H9 (cell line): ENCODE results near the gene METTL8. TPM values are rescaled to one million over a fixed set of nuclear protein-coding genes. Genes with fewer than 3 reads are reported as not detected.

Experiments used
- DNase-seq: peaks from one replicate; pipeline ENCODE4 v3.0.0-alpha.2; 2017
- H2AFZ ChIP-seq: one replicate; pipeline ENCODE4 v1.6.1; 2013; ENCODE audit warnings: mild to moderate bottlenecking, low read length, control low read depth, moderate library complexity
- H2AK5ac ChIP-seq: 2 replicates; pipeline ENCODE4 v1.6.1; 2013; ENCODE audit warnings: low read length, control low read depth, mixed read lengths; ENCODE audit not compliant: insufficient read length
- H2BK120ac ChIP-seq: one replicate; pipeline ENCODE4 v1.6.1; 2013; ENCODE audit warnings: low read depth, mild to moderate bottlenecking, low read length, control low read depth, inconsistent platforms; ENCODE audit not compliant: poor library complexity, severe bottlenecking
- H2BK12ac ChIP-seq: 2 replicates; pipeline ENCODE4 v1.6.1; 2013; ENCODE audit warnings: low read length, control low read depth, mixed read lengths, low read depth; ENCODE audit not compliant: insufficient read length
- H2BK15ac ChIP-seq: 2 replicates; pipeline ENCODE4 v1.6.1; 2013; ENCODE audit warnings: low read depth, low read length, control low read depth
- H2BK20ac ChIP-seq: one replicate; pipeline ENCODE4 v1.6.1; 2013; ENCODE audit warnings: low read depth, mild to moderate bottlenecking, low read length, control low read depth, inconsistent platforms; ENCODE audit not compliant: poor library complexity, severe bottlenecking
- H2BK5ac ChIP-seq: 2 replicates; pipeline ENCODE4 v1.6.1; 2013; ENCODE audit warnings: low read length, control low read depth, mixed read lengths; ENCODE audit not compliant: insufficient read length
- H3K14ac ChIP-seq: 2 replicates; pipeline ENCODE4 v1.6.1; 2013; ENCODE audit warnings: low read length, control low read depth; ENCODE audit not compliant: insufficient read depth
- H3K18ac ChIP-seq: 2 replicates; pipeline ENCODE4 v1.6.1; 2013; ENCODE audit warnings: low read depth, mild to moderate bottlenecking, mixed read lengths, low read length, control low read depth; ENCODE audit not compliant: insufficient read length
- H3K23ac ChIP-seq: 2 replicates; pipeline ENCODE4 v1.6.1; 2013; ENCODE audit warnings: low read length, control low read depth, mixed read lengths, low read depth; ENCODE audit not compliant: insufficient read length
- H3K23me2 ChIP-seq: 2 replicates; pipeline ENCODE4 v1.6.1; 2013; ENCODE audit warnings: low read depth, mild to moderate bottlenecking, mixed read lengths, low read length, control low read depth; ENCODE audit not compliant: insufficient read length, poor library complexity, severe bottlenecking
- H3K27ac ChIP-seq: 2 replicates; pipeline ENCODE4 v1.5.1; 2013; ENCODE audit warnings: low read length, control low read depth, mixed read lengths, low read depth; ENCODE audit not compliant: insufficient read length
- H3K27me3 ChIP-seq: 2 replicates; pipeline ENCODE4 v1.6.1; 2013; ENCODE audit warnings: low read length, control low read depth, inconsistent platforms; ENCODE audit not compliant: insufficient read depth
- H3K4ac ChIP-seq: 2 replicates; pipeline ENCODE4 v1.6.1; 2013; ENCODE audit warnings: low read depth, mild to moderate bottlenecking, control low read depth, inconsistent platforms, low read length, moderate library complexity
- H3K4me1 ChIP-seq: 2 replicates; pipeline ENCODE4 v1.6.1; 2013; ENCODE audit warnings: low read length, control low read depth, inconsistent platforms; ENCODE audit not compliant: insufficient read depth
- H3K4me2 ChIP-seq: 2 replicates; pipeline ENCODE4 v1.6.1; 2013; ENCODE audit warnings: low read length, control low read depth, mixed read lengths; ENCODE audit not compliant: insufficient read length, insufficient read depth
- H3K56ac ChIP-seq: 2 replicates; pipeline ENCODE4 v1.6.1; 2013; ENCODE audit warnings: low read depth, mild to moderate bottlenecking, mixed read lengths, low read length, control low read depth; ENCODE audit not compliant: insufficient read length
- H3K79me1 ChIP-seq: 2 replicates; pipeline ENCODE4 v1.6.1; 2013; ENCODE audit warnings: low read depth, mild to moderate bottlenecking, moderate library complexity, low read length, control low read depth, inconsistent platforms; ENCODE audit not compliant: insufficient read depth, poor library complexity, severe bottlenecking
- H3K79me2 ChIP-seq: 2 replicates; pipeline ENCODE4 v1.6.1; 2013; ENCODE audit warnings: low read length, control low read depth, inconsistent platforms; ENCODE audit not compliant: insufficient read depth
- H3K9ac ChIP-seq: 2 replicates; pipeline ENCODE4 v1.6.1; 2013; ENCODE audit warnings: low read length, control low read depth, mixed read lengths; ENCODE audit not compliant: insufficient read length; ENCODE audit errors: extremely low read depth
- H3K9me3 ChIP-seq: one replicate; pipeline ENCODE4 v1.6.1; 2013; ENCODE audit warnings: low read depth, low read length, inconsistent platforms; ENCODE audit not compliant: control insufficient read depth
- H3T11ph ChIP-seq: one replicate; pipeline ENCODE4 v1.6.1; 2013; ENCODE audit warnings: mild to moderate bottlenecking, low read length, control low read depth, inconsistent platforms
- H4K20me1 ChIP-seq: one replicate; pipeline ENCODE4 v1.6.1; 2013; ENCODE audit not compliant: control insufficient read depth, insufficient read length, insufficient read depth
- H4K5ac ChIP-seq: 2 replicates; pipeline ENCODE4 v1.6.1; 2013; ENCODE audit warnings: low read depth, mild to moderate bottlenecking, mixed read lengths, low read length, control low read depth; ENCODE audit not compliant: insufficient read length
- H4K8ac ChIP-seq: replicated peaks from 2 replicates; pipeline ENCODE4 v1.6.1; 2013; ENCODE audit warnings: low read length, control low read depth, mixed read lengths, low read depth; ENCODE audit not compliant: insufficient read length
- H4K91ac ChIP-seq: 2 replicates; pipeline ENCODE4 v1.6.1; 2013; ENCODE audit warnings: low read depth, mild to moderate bottlenecking, moderate library complexity, mixed read lengths, low read length, control low read depth; ENCODE audit not compliant: insufficient read length
- H3K27ac Mint-ChIP-seq, 3 experiments: 2 replicates in 2 of 3; 3 replicates in 1 of 3; pipeline ENCODE4 v1.8.0; 2020 to 2021; ENCODE audit warnings: mixed read lengths in 3 of 3, mild to moderate bottlenecking in 1 of 3, moderate library complexity in 1 of 3
- H3K27me3 Mint-ChIP-seq: 2 replicates; pipeline ENCODE4 v1.8.0; 2021; ENCODE audit warnings: low read depth, mild to moderate bottlenecking, moderate library complexity, mixed read lengths
- H3K36me3 Mint-ChIP-seq, 3 experiments: 2 replicates in 2 of 3; 3 replicates in 1 of 3; pipeline ENCODE4 v1.8.0; 2020 to 2021; ENCODE audit warnings: low read depth in 3 of 3, mixed read lengths in 3 of 3; ENCODE audit not compliant: insufficient read depth in 1 of 3
- H3K4me1 Mint-ChIP-seq, 2 experiments: 2 replicates each; pipeline ENCODE4 v1.8.0; 2020; ENCODE audit warnings: mixed read lengths in 2 of 2
- H3K4me3 Mint-ChIP-seq, 2 experiments: 2 replicates in 1 of 2; 3 replicates in 1 of 2; pipeline ENCODE4 v1.8.0; 2020 to 2021; ENCODE audit warnings: mild to moderate bottlenecking in 2 of 2, mixed read lengths in 2 of 2, moderate library complexity in 1 of 2
- H3K9me3 Mint-ChIP-seq, 2 experiments: 2 replicates in 1 of 2; 3 replicates in 1 of 2; pipeline ENCODE4 v1.8.0; 2020; ENCODE audit warnings: mild to moderate bottlenecking in 2 of 2, mixed read lengths in 2 of 2, moderate library complexity in 1 of 2
- CTCF ChIP-seq: fragments of 200-600 bp; sonication (generic); conservative IDR thresholded peaks from 3 replicates; pipeline ENCODE4 v1.8.0; 2021; ENCODE audit warnings: antibody characterized with exemption, mild to moderate bottlenecking
- WGBS: extraction: QIAGEN DNeasy Blood & Tissue Kit; methylation state at CpG from one replicate; pipeline ENCODE4 v1.1.7; 2013; ENCODE audit warnings: missing lambda C conversion rate, low lambda C conversion rate, mixed read lengths; ENCODE audit not compliant: insufficient read length; ENCODE audit errors: extremely low coverage; 5-methylcytosine and 5-hydroxymethylcytosine counted together
- total RNA-seq: library from RNA; stranded (reverse); gene quantifications from 2 replicates; pipeline ENCODE4 v1.2.1, GENCODE V29; 2021

The METTL8 gene
- total RNA-seq, 1 experiment from 2014 or later, result 40.9 TPM

- no peak overlapping the region for H2BK12ac ChIP-seq
- no peak overlapping the region for H2AK5ac ChIP-seq
- H2BK20ac ChIP-seq, result no peak overlapping the region
- H4K8ac ChIP-seq, result no peak overlapping the region
- H4K91ac ChIP-seq, result no peak overlapping the region
- H3K36me3 Mint-ChIP-seq, result peaks cover 23 to 32% (median 28%) of the 10 kb centered on the region in 3 experiments
- H3K4me3 Mint-ChIP-seq, result peak overlapping the region in 1 of 2 experiments; percentile 22; a peak in 1 of 5 replicates
- peak overlapping the region; percentile 92 for H2BK5ac ChIP-seq
- peak overlapping the region; percentile 8; the same call in 1 of the 2 replicates for H3K14ac ChIP-seq
- WGBS, result no CpG with 5 or more reads among the region's 2 CpGs
- peaks cover 19% of the 10 kb centered on the region for H3K4me1 ChIP-seq
- H3K56ac ChIP-seq, result no peak overlapping the region
- H3K23ac ChIP-seq, result no peak overlapping the region
- H3K79me2 ChIP-seq, result no peaks in the 10 kb centered on the region
- H3K4ac ChIP-seq, result no peak overlapping the region; the same call in 1 of the 2 replicates
- H3T11ph ChIP-seq, result peak overlapping the region; percentile 59
- H3K79me1 ChIP-seq, result no peaks in the 10 kb centered on the region
- H3K18ac ChIP-seq, result peak overlapping the region; percentile 39
- no peak overlapping the region for H4K5ac ChIP-seq
- peaks cover 11% of the 10 kb centered on the region for H3K9me3 ChIP-seq
- H4K20me1 ChIP-seq, result no peaks in the 10 kb centered on the region
- no peak overlapping the region for H2BK120ac ChIP-seq
- no peak overlapping the region for H2AFZ ChIP-seq
- H3K27ac Mint-ChIP-seq, result peak overlapping the region; percentile 98 to 100 (median 100)
- 0 out of 2 replicates have a peak, but pooled peaks cover under 1% of the 10 kb centered on the region for H3K27me3 Mint-ChIP-seq
- peak overlapping the region; percentile 99 for H3K27ac ChIP-seq
- no peaks in the 10 kb centered on the region for H3K23me2 ChIP-seq
- DNase-seq, result peak; percentile 80
- H3K4me2 ChIP-seq, result peak overlapping the region; percentile 32
- no peaks in the 10 kb centered on the region for H3K27me3 ChIP-seq
- TF ChIP-seq CTCF, result no peak
- H3K9ac ChIP-seq, result no peak overlapping the region
- peaks cover 73 to 75% of the 10 kb centered on the region in 2 experiments for H3K4me1 Mint-ChIP-seq
- H3K9me3 Mint-ChIP-seq, result peaks cover 25 to 27% of the 10 kb centered on the region in 2 experiments
- no peak overlapping the region for H2BK15ac ChIP-seq
These were observed 117.6 kb downstream of the METTL8 start for GRCh38 chr2:171316220-171316619.
